Pancreas (tissue), 10 donors: ENCODE measurements around the gene MRPL55. TPM values are rescaled to one million over a fixed set of nuclear protein-coding genes. Genes with fewer than 3 reads are reported as not detected.
A peak's percentile ranks its signal among the peaks of the same experiment; 100 is the strongest.

Source experiments
- ATAC-seq, 4 donors: fragments of 200-7000 bp; cut with Tn5 transposase; one replicate each; pipeline versions ENCODE4 v1.8.0 to v1.9.1; 2020; ENCODE audit warnings: mild to moderate bottlenecking in 4 of 4, moderate library complexity in 4 of 4
- DNase-seq, 6 donors: peaks; one replicate each; pipeline ENCODE4 v3.0.0-alpha.2; 2020
- FAIRE-seq: peaks from 2 replicates; lab custom pipeline; 2012; peaks lifted over from hg19 to GRCh38; lab: Jason Lieb, UNC
- H3K27ac ChIP-seq, 4 donors: fragments of 200-600 bp; sonication (generic); 1 replicate in 3 of 4; 2 replicates in 1 of 4; pipeline versions ENCODE4 v1.5.0 to v1.8.0; 2020
- H3K27me3 ChIP-seq, 4 donors: fragments of 200-600 bp; one replicate each; pipeline ENCODE4 v1.8.0; 2021
- H3K36me3 ChIP-seq, 3 donors: fragments of 200-600 bp; sonication (generic) in 1 of 3; one replicate each; pipeline versions ENCODE4 v1.5.0 to v1.8.0; 2020 to 2021
- H3K4me1 ChIP-seq, 3 donors: fragments of 200-600 bp; one replicate each; pipeline ENCODE4 v1.8.0; 2021
- H3K4me3 ChIP-seq, 4 donors: fragments of 200-600 bp; sonication (generic) in 2 of 4; one replicate each; pipeline versions ENCODE4 v1.5.0 to v1.8.0; 2020 to 2021
- H3K9me3 ChIP-seq, 4 donors: fragments of 200-600 bp; one replicate each; pipeline ENCODE4 v1.8.0; 2021
- CTCF ChIP-seq, 4 donors: fragments of 200-600 bp; sonication (generic) in 3 of 4; IDR thresholded peaks; one replicate each; pipeline versions ENCODE4 v1.5.0 to v1.8.0; 2021; ENCODE audit warnings: antibody characterized with exemption in 4 of 4
- WGBS, 2 donors: extraction: QIAGEN DNeasy Blood & Tissue Kit; methylation state at CpG; one replicate each; pipeline ENCODE4 v1.1.7; 2013; 5-methylcytosine and 5-hydroxymethylcytosine counted together
- intact Hi-C, 3 donors: fragments of 100-400 bp; cut with DNase I; formaldehyde crosslinking; loops; one replicate each; pipeline versions ENCODE4 v1.11.1 to v1.14.2; 2022
- polyA plus RNA-seq, 2 donors: library from polyadenylated mRNA; stranded (reverse); fragments of 200-250 nt; gene quantifications; one replicate each; pipeline ENCODE4 v1.2.3, GENCODE V29; 2013
- total RNA-seq, 6 donors: library from RNA; stranded (reverse); fragmentation: NEBNext Ultra II Directional in 4 of 6; extraction: Animal tissue kit (Norgen Biotek cat#: 25700) in 4 of 6; gene quantifications; one replicate each; pipeline versions ENCODE4 v1.2.1 to v1.2.4, GENCODE V29; 2021 to 2023
- donor health status: healthy with polysubstance abuse.
- donor health status: DM: no; HTN: no; CAD: no; lungs with moderate emphysema.
- donor health status: DM: no; HTN: no; CAD: no.
- donor health status: control.
- donor health status: control.
- donor health status: Bipolar disorder and iron deficiency.
- donor health status: DM: yes; HTN: yes; CAD: no.
- donor health status: DM: no; HTN: no; CAD: no.
- donor health status: DM: no; HTN: no; CAD: no.
- donor health status: DM: yes; HTN: yes; CAD: no.

Gene MRPL55
- total and polyA plus RNA-seq, 8 donors, result 18.1 to 113 (median 24.0) TPM

- H3K9me3 ChIP-seq, result no peaks in the 10 kb centered on the region
- no peak for ATAC-seq
- H3K27ac ChIP-seq, result no peak overlapping the region
- intact Hi-C loops, result no loop called here
- H3K4me1 ChIP-seq, result no peaks in the 10 kb centered on the region
- peak in 2 of 6 donors; percentile 47 to 60 for DNase-seq
- no peak for FAIRE-seq
- H3K4me3 ChIP-seq, result no peak overlapping the region
- H3K36me3 ChIP-seq, result no peaks in the 10 kb centered on the region
- no peaks in the 10 kb centered on the region for H3K27me3 ChIP-seq
- 64 to 67% methylated on average over 9 of the region's 9 CpGs for WGBS, 2 donors
- TF ChIP-seq CTCF (IDR thresholded peaks at IDR 0.05), result no peak
Measured at GRCh38 chr1:228156515-228156881, 47.4 kb upstream of the MRPL55 start.

- DNase-seq (peak in 2 of 6 donors; percentile 36 to 39), ATAC-seq (no peak), FAIRE-seq (no peak)
- no peaks in the 10 kb centered on the region for H3K36me3 ChIP-seq
- no peak overlapping the region for H3K27ac ChIP-seq
- H3K4me1 ChIP-seq, result no peaks in the 10 kb centered on the region
- intact Hi-C loops, result no loop called here
- no peaks in the 10 kb centered on the region for H3K9me3 ChIP-seq
- H3K4me3 ChIP-seq, result no peak overlapping the region
- WGBS, 2 donors, result 71 to 80% methylated on average over 15 to 16 of the region's 16 CpGs
- TF ChIP-seq CTCF (IDR thresholded peaks at IDR 0.05), result no peak
- H3K27me3 ChIP-seq, result no peaks in the 10 kb centered on the region
Measured at GRCh38 chr1:228155596-228156514, 46.8 kb upstream of the MRPL55 start.

GRCh38 chr1:228154670-228155571, 45.8 kb upstream of the MRPL55 start:
- peak in 2 of 6 donors; percentile 32 to 52 for DNase-seq
- WGBS, 2 donors, result 78 to 82% methylated on average over 20 of the region's 20 CpGs
- no peak for ATAC-seq
- no peak overlapping the region for H3K27ac ChIP-seq
- no peak overlapping the region for H3K4me3 ChIP-seq
- no peaks in the 10 kb centered on the region for H3K9me3 ChIP-seq
- H3K4me1 ChIP-seq, result no peaks in the 10 kb centered on the region
- H3K27me3 ChIP-seq, result no peaks in the 10 kb centered on the region
- no peak for FAIRE-seq
- intact Hi-C loops, result no loop called here
- H3K36me3 ChIP-seq, result no peaks in the 10 kb centered on the region
- no peak for TF ChIP-seq CTCF (IDR thresholded peaks at IDR 0.05)

- 82 to 84% methylated on average over 11 of the region's 11 CpGs for WGBS, 2 donors
Measured at GRCh38 chr1:228154021-228154669, 45.0 kb upstream of the MRPL55 start.

More at GRCh38 chr1:228154021-228154669, 45.0 kb upstream of the MRPL55 start:
- Histone ChIP-seq H3K36me3 (peaks cover 0 to 1% (median 0%) of the 10 kb centered on the region in 3 donors), H3K27me3 (no peaks in the 10 kb centered on the region), H3K27ac (no peak overlapping the region), H3K9me3 (no peaks in the 10 kb centered on the region), H3K4me1 (no peaks in the 10 kb centered on the region), H3K4me3 (no peak overlapping the region)
- DNase-seq, result peak in 2 of 6 donors; percentile 34 to 42
- no peak for ATAC-seq
- no peak for FAIRE-seq
- intact Hi-C loops, result no loop called here
- no peak for TF ChIP-seq CTCF (IDR thresholded peaks at IDR 0.05)
